Right lobe of liver (tissue), 6 donors: Measurements from ENCODE around the gene CIRBP. TPM values are rescaled to one million over a fixed set of nuclear protein-coding genes. Genes with fewer than 3 reads are reported as not detected.

Source experiments
- ATAC-seq, 4 donors: fragments of 200-7000 bp; cut with Tn5 transposase; one replicate each; pipeline ENCODE4 v1.9.1; 2020; ENCODE audit warnings: mild to moderate bottlenecking in 4 of 4, moderate library complexity in 4 of 4
- DNase-seq, 3 donors: peaks; one replicate each; pipeline ENCODE4 v3.0.0-alpha.2; 2020
- H3K27ac ChIP-seq, 3 donors: fragments of 200-600 bp; one replicate each; pipeline ENCODE4 v1.8.0; 2022
- H3K27me3 ChIP-seq, 2 donors: fragments of 200-600 bp; one replicate each; pipeline ENCODE4 v1.8.0; 2022
- H3K36me3 ChIP-seq, 4 donors: fragments of 200-600 bp; sonication (generic) in 1 of 4; one replicate each; pipeline versions ENCODE4 v1.5.1 to v1.8.0; 2017 to 2022; ENCODE audit warnings: control low read depth in 1 of 4
- H3K4me1 ChIP-seq, 4 donors: fragments of 200-600 bp; sonication (generic) in 1 of 4; one replicate each; pipeline versions ENCODE4 v1.5.1 to v1.8.0; 2017 to 2022; ENCODE audit warnings: control low read depth in 1 of 4
- H3K4me3 ChIP-seq, 3 donors: fragments of 200-600 bp; one replicate each; pipeline ENCODE4 v1.8.0; 2022
- H3K9me3 ChIP-seq, 4 donors: fragments of 200-600 bp; sonication (generic) in 1 of 4; one replicate each; pipeline versions ENCODE4 v1.5.1 to v1.8.0; 2017 to 2022; ENCODE audit warnings: control low read depth in 1 of 4
- POLR2A ChIP-seq: fragments of 450-650 bp; IDR thresholded peaks from one replicate; pipeline ENCODE4 v1.6.1; 2017; ENCODE audit warnings: antibody characterized with exemption, mild to moderate bottlenecking
- WGBS: methylation state at CpG from one replicate; pipeline ENCODE4 v1.1.6; 2018; ENCODE audit warnings: low coverage, low lambda C conversion rate; ENCODE audit not compliant: insufficient coverage; ENCODE audit errors: missing lambda C conversion rate; 5-methylcytosine and 5-hydroxymethylcytosine counted together
- intact Hi-C, 2 donors: fragments of 100-400 bp; cut with DNase I; formaldehyde crosslinking; loops; one replicate each; pipeline versions ENCODE4 v1.11.2 to v1.14.1; 2022
- total RNA-seq, 6 experiments: library from RNA; depleted of rRNA in 2 of 6; stranded (reverse); fragments of >200 nt in 2 of 6; fragmentation: NEBNext Ultra II Directional in 3 of 6; extraction: Animal tissue kit (Norgen Biotek cat#: 25700) in 3 of 6; gene quantifications; one replicate each; pipeline versions ENCODE4 v1.1.0 to v1.2.4, GENCODE V29; 2016 to 2023
- TF ChIP-seq, protein P1 (sequence below), 4 donors: fragments of 200-600 bp in 3 of 4; fragments of 450-650 bp in 1 of 4; IDR thresholded peaks; one replicate each; pipeline versions ENCODE4 v1.5.1 to v1.8.0; 2016 to 2022; ENCODE audit warnings: antibody characterized with exemption in 4 of 4, mild to moderate bottlenecking in 2 of 4
- donor health status: DM: no; HTN: yes; CAD: no.
- donor health status: DM: no; HTN: no; CAD: no.
- donor health status: DM: no; HTN: no; CAD: no.
- donor health status: DM: no; HTN: yes; CAD: no.
- donor health status: DM: no; HTN: yes; CAD: no.

Gene CIRBP
- total RNA-seq, 6 experiments from 2014 or later = 69.2 to 111 (median 89.5) TPM

DNA sequence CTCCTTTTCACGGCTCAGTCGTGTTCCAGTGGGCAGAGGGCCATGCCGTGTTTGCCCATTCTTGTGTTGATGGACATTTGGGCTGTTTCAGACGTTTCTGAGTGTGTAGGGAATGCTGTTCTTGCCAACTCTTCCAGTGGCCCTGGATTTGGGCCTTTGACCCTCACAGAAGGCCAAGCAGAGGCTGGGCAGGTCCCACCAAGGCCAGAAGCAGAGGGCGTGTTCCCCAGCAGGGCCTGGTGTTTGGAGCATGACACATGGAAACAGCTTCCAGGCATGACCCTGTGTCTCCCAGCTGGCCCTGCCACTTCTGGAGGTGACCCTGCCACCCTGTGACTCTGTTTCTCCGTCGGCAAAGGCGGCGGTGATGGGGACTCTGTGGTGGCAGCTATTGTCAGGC lies 52.4 kb downstream of the CIRBP start:
- Histone ChIP-seq H3K4me1 (peaks cover 0 to 11% (median 5%) of the 10 kb centered on the region in 4 donors), H3K27me3 (no peaks in the 10 kb centered on the region), H3K27ac (no peak overlapping the region), H3K36me3 (no peaks in the 10 kb centered on the region), H3K9me3 (no peaks in the 10 kb centered on the region), H3K4me3 (no peak overlapping the region)
- intact Hi-C loops = no loop called here
- DNase-seq (no peak), ATAC-seq (peak in 1 of 4 donors; percentile 36)
- WGBS = 69% methylated on average over 8 of the region's 9 CpGs
- TF ChIP-seq POLR2A = no peak
- TF ChIP-seq, protein P1, sequence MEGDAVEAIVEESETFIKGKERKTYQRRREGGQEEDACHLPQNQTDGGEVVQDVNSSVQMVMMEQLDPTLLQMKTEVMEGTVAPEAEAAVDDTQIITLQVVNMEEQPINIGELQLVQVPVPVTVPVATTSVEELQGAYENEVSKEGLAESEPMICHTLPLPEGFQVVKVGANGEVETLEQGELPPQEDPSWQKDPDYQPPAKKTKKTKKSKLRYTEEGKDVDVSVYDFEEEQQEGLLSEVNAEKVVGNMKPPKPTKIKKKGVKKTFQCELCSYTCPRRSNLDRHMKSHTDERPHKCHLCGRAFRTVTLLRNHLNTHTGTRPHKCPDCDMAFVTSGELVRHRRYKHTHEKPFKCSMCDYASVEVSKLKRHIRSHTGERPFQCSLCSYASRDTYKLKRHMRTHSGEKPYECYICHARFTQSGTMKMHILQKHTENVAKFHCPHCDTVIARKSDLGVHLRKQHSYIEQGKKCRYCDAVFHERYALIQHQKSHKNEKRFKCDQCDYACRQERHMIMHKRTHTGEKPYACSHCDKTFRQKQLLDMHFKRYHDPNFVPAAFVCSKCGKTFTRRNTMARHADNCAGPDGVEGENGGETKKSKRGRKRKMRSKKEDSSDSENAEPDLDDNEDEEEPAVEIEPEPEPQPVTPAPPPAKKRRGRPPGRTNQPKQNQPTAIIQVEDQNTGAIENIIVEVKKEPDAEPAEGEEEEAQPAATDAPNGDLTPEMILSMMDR (IDR thresholded peaks at IDR 0.05) = no peak

DNA sequence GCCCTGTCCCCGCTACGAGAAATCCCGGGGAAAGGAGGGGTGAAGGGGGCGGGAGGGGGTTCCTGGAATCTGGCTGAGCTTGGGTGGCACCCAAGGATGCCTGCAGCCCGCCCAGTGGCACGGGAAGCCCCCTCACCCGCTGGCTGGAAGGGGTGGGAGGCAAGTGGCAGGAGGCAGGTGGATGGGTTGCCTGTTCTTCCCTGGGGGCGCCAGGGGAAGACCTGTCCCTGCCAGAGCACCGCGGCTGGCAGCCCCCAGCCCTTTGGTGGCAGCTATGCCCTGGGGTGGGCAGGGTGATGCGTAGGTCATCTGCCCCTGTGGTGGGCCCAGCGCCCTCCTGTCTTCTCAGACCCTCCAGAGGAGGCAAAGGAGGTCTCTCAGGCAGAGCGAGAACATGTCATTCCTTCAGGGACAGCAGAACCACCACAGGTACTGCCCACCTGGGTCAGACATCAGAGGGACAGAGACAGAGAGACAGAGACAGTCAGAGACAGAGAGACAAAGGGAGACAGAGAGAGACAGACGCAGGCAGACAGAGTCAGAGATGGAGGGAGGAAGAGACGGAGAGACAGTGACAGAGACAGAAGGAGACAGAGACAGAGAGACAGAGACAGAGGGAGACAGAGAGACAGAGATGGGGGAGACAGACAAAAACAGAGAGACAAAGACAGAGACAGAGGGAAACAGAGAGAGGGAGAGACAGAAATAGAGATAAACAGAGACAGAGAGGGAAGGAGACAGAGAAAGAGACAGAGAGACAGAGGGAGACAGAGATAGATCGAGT lies 53.3 kb downstream of the CIRBP start:
- Histone ChIP-seq H3K4me3 (no peak overlapping the region), H3K27ac (no peak overlapping the region), H3K27me3 (no peaks in the 10 kb centered on the region), H3K4me1 (peaks cover 0 to 11% (median 5%) of the 10 kb centered on the region in 4 donors), H3K9me3 (no peaks in the 10 kb centered on the region), H3K36me3 (no peaks in the 10 kb centered on the region)
- DNase-seq = no peak
- TF ChIP-seq, protein P1 (IDR thresholded peaks at IDR 0.05) = no peak
- no peak for ATAC-seq
- intact Hi-C loops = no loop called here
- 94% methylated on average over 3 of the region's 16 CpGs for WGBS

DNA sequence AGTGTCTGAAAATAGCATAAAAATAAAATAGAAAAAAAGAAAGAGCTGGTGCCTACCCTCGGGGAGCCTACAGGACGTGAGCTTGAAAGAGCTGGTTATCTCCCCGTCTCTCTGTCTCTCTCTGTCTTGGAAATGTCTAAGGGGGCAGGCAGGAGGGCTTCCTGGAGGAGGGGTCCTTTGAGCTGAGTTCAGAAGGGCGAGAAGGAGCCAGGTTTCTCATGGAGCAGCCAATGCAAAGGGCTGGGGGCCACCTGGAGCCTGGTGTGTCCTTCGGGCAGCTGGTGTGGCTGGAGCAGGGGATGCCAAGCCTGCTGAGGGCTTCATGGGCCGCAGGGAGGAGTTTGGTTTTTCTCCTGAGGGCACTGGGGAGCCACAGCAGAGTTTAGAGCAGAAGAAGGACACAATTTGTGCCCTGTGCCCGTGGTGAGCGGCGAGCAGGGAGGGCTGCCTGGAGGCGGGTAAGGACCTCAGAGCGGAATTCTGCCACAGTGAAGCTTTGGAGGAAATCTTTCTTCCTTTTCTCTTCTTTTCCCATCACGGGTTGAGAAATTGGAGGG lies 55.2 kb downstream of the CIRBP start:
- Histone ChIP-seq H3K4me1 (peaks cover 0 to 11% (median 5%) of the 10 kb centered on the region in 4 donors), H3K9me3 (no peaks in the 10 kb centered on the region), H3K36me3 (no peaks in the 10 kb centered on the region), H3K4me3 (peak overlapping the region in 1 of 3 donors; percentile 28), H3K27me3 (no peaks in the 10 kb centered on the region), H3K27ac (no peak overlapping the region)
- intact Hi-C loops = no loop called here
- WGBS = 71% methylated on average over 8 of the region's 12 CpGs
- DNase-seq (no peak), ATAC-seq (no peak)
- no peak for TF ChIP-seq POLR2A
- TF ChIP-seq, protein P1 (IDR thresholded peaks at IDR 0.05) = no peak

Other genes with a start within 250 kb of the CIRBP start
- 100 to 1,000 TPM in 2 of 6 experiments, 10 to 100 TPM in 4; 82.6 to 180 (median 93.2) TPM for gene TMEM259, start 248.2 kb upstream of the CIRBP start, total RNA-seq
- gene RNU6-2, start 247.8 kb upstream of the CIRBP start, total RNA-seq = not detected
- gene CNN2, start 242.7 kb upstream of the CIRBP start, total RNA-seq = 10 to 100 TPM; 16.4 to 53.8 (median 22.2) TPM
- gene ABCA7, start 229.2 kb upstream of the CIRBP start, total RNA-seq = 10 to 100 TPM in 3 of 6 experiments, 1 to 10 TPM in 3; 4.8 to 14.6 (median 9.1) TPM
- gene ARHGAP45, start 202.2 kb upstream of the CIRBP start, total RNA-seq = 1 to 10 TPM; 4.2 to 10.0 (median 7.3) TPM
- gene POLR2E, start 174.0 kb upstream of the CIRBP start, total RNA-seq = 100 to 1,000 TPM; 112 to 256 (median 131) TPM
- gene GPX4, start 165.3 kb upstream of the CIRBP start, total RNA-seq = 100 to 1,000 TPM; 204 to 389 (median 212) TPM
- 10 to 100 TPM; 21.5 to 54.4 (median 25.5) TPM for gene SBNO2, start 95.1 kb upstream of the CIRBP start, total RNA-seq
- gene STK11, start 63.6 kb upstream of the CIRBP start, total RNA-seq = 10 to 100 TPM; 23.8 to 34.0 (median 29.5) TPM
- gene CBARP, start 31.3 kb upstream of the CIRBP start, total RNA-seq = under 1 TPM; 0.15 to 0.62 (median 0.31) TPM
- gene ATP5F1D, start 27.6 kb upstream of the CIRBP start, total RNA-seq = 100 to 1,000 TPM in 5 of 6 experiments, 10 to 100 TPM in 1; 98.1 to 240 (median 137) TPM
- 10 to 100 TPM; 22.3 to 55.1 (median 29.3) TPM for gene MIDN, start 20.7 kb upstream of the CIRBP start, total RNA-seq
- gene FAM174C, start 6.2 kb downstream of the CIRBP start, total RNA-seq = 100 to 1,000 TPM in 1 of 6 experiments, 10 to 100 TPM in 5; 34.0 to 103 (median 43.8) TPM
- gene EFNA2, start 16.5 kb downstream of the CIRBP start, total RNA-seq = 10 to 100 TPM in 1 of 6 experiments, 1 to 10 TPM in 5; 4.2 to 10.3 (median 5.6) TPM
- 100 to 1,000 TPM in 2 of 6 experiments, 10 to 100 TPM in 4; 70.1 to 210 (median 85.0) TPM for gene NDUFS7, start 114.6 kb downstream of the CIRBP start, total RNA-seq
- gene GAMT, start 132.2 kb downstream of the CIRBP start, total RNA-seq = 100 to 1,000 TPM; 151 to 380 (median 221) TPM
- 10 to 100 TPM; 22.3 to 50.9 (median 42.2) TPM for gene DAZAP1, start 138.3 kb downstream of the CIRBP start, total RNA-seq
- gene RPS15, start 169.1 kb downstream of the CIRBP start, total RNA-seq = 1,000 to 10,000 TPM in 2 of 6 experiments, 100 to 1,000 TPM in 4; 334 to 1,615 (median 355) TPM
- under 1 TPM in 3 of 6 experiments, not detected in 3; 0.06 to 0.13 (median 0.06) TPM for gene APC2, start 180.8 kb downstream of the CIRBP start, total RNA-seq
- gene C19orf25, start 209.9 kb downstream of the CIRBP start, total RNA-seq = 10 to 100 TPM; 12.2 to 32.7 (median 15.3) TPM
- gene PCSK4, start 221.0 kb downstream of the CIRBP start, total RNA-seq = 1 to 10 TPM; 2.0 to 8.0 (median 3.6) TPM
- 100 to 1,000 TPM; 113 to 218 (median 177) TPM for gene REEP6, start 221.8 kb downstream of the CIRBP start, total RNA-seq
- 1 to 10 TPM; 1.8 to 6.9 (median 4.5) TPM for gene ADAMTSL5, start 243.7 kb downstream of the CIRBP start, total RNA-seq